HG03521 (cell line): Measurements from ENCODE around the gene SRSF10.

Experiments
- ATAC-seq: cut with Tn5 transposase; IDR thresholded peaks from one replicate; pipeline ENCODE4 v1.9.1; 2021; ENCODE audit warnings: mild to moderate bottlenecking, moderate library complexity; ENCODE audit not compliant: unreplicated experiment

Gene SRSF10

DNA sequence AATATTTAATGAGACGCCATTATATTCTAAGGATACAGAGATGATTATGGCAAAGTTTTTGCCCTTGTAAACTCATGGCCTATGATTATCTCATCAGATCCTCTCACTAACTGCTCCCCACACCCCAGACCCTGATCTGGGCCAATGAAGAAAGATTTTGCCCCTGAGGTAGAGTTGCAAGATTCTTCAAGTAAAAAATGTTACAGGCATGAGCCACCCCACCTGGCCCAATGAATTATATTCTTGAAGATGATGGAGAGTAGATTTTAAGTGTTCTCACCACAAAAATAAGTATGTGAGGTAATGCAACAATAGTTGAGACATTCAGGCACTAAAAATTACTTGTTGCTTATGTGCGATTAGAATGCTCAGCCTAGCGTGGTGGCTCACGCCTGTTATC lies 65.2 kb downstream of the SRSF10 start:
- ATAC-seq, result no peak
